Measurements from ENCODE around the gene ZNRF3.
A peak's percentile ranks its signal among the peaks of the same experiment; 100 is the strongest.

ZNRF3 gene

DNA sequence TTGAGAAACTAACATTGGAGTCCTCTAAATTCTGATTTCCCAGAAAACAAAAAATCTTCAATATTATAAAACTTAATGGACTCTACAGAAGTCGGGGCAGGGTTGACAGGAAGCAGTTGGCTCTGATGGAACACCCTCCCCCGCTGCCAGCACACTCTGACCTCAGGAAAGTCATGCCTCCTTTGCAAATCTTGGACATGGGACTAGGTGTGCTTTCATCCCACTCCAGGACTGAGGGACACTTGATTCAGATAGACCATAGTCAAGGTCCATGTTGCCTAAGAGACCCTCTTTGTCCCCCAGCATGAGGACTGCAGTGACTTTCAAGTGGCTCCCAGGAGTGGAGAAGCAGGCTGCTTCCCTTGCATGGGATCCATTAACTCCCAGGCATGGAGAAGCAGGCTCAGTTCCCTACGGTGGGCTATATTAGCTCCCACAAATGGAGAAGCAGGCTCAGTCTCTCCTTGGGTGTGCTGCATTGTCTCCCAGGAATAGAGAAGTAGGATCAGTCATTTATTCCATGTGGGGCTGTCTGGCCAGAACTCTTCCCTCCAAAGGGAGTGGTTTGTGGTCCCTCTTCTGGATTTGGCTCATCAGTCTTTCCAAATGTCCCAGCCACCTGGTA, 139.9 kb downstream of the ZNRF3 start:
- Histone ChIP-seq H3K4me3 (ENCODE audit: low read length) (no peak overlapping the region), H3K9ac (ENCODE audit: low read length) (no peak overlapping the region), H3K27me3 (replicated peaks; ENCODE audit: control insufficient read depth, insufficient read depth, low read length) (no peaks in the 10 kb centered on the region), H3K4me1 (ENCODE audit: control insufficient read depth, insufficient read depth, low read length) (peaks cover 3% of the 10 kb centered on the region), H3K9me3 (ENCODE audit: control insufficient read depth, low read length) (no peaks in the 10 kb centered on the region), H3K36me3 (ENCODE audit: control insufficient read depth, insufficient read depth, low read length, severe bottlenecking) (no peaks in the 10 kb centered on the region)
- DNase-seq (ENCODE audit: low read depth) = no peak

GRCh38 chr22:29026579-29026978, 143.2 kb downstream of the ZNRF3 start:
- H3K27me3 ChIP-seq (replicated peaks; ENCODE audit: control insufficient read depth, insufficient read depth, low read length) = no peaks in the 10 kb centered on the region
- H3K9me3 ChIP-seq (ENCODE audit: control insufficient read depth, low read length) = no peaks in the 10 kb centered on the region
- H3K4me3 ChIP-seq (ENCODE audit: low read length) = no peak overlapping the region
- no peak overlapping the region for H3K9ac ChIP-seq (ENCODE audit: low read length)
- no peak for DNase-seq (ENCODE audit: low read depth)
- H3K36me3 ChIP-seq (ENCODE audit: control insufficient read depth, insufficient read depth, low read length, severe bottlenecking) = no peaks in the 10 kb centered on the region
- peaks cover 12% of the 10 kb centered on the region for H3K4me1 ChIP-seq (ENCODE audit: control insufficient read depth, insufficient read depth, low read length)

- Histone ChIP-seq H3K4me1 (ENCODE audit: control insufficient read depth, insufficient read depth, low read length) (peaks cover 21% of the 10 kb centered on the region), H3K27me3 (replicated peaks; ENCODE audit: control insufficient read depth, insufficient read depth, low read length) (no peaks in the 10 kb centered on the region), H3K9me3 (ENCODE audit: control insufficient read depth, low read length) (no peaks in the 10 kb centered on the region), H3K9ac (ENCODE audit: low read length) (no peak overlapping the region), H3K4me3 (ENCODE audit: low read length) (no peak overlapping the region), H3K36me3 (ENCODE audit: control insufficient read depth, insufficient read depth, low read length, severe bottlenecking) (no peaks in the 10 kb centered on the region)
- DNase-seq (ENCODE audit: low read depth) = no peak
Measured at GRCh38 chr22:29028468-29028867, 145.1 kb downstream of the ZNRF3 start.

GRCh38 chr22:29029202-29030000, 146.0 kb downstream of the ZNRF3 start:
- Histone ChIP-seq H3K9ac (ENCODE audit: low read length) (no peak overlapping the region), H3K4me3 (ENCODE audit: low read length) (no peak overlapping the region), H3K4me1 (ENCODE audit: control insufficient read depth, insufficient read depth, low read length) (peaks cover 21% of the 10 kb centered on the region), H3K27me3 (replicated peaks; ENCODE audit: control insufficient read depth, insufficient read depth, low read length) (no peaks in the 10 kb centered on the region), H3K9me3 (ENCODE audit: control insufficient read depth, low read length) (no peaks in the 10 kb centered on the region), H3K36me3 (ENCODE audit: control insufficient read depth, insufficient read depth, low read length, severe bottlenecking) (no peaks in the 10 kb centered on the region)
- DNase-seq (ENCODE audit: low read depth) = no peak

DNA sequence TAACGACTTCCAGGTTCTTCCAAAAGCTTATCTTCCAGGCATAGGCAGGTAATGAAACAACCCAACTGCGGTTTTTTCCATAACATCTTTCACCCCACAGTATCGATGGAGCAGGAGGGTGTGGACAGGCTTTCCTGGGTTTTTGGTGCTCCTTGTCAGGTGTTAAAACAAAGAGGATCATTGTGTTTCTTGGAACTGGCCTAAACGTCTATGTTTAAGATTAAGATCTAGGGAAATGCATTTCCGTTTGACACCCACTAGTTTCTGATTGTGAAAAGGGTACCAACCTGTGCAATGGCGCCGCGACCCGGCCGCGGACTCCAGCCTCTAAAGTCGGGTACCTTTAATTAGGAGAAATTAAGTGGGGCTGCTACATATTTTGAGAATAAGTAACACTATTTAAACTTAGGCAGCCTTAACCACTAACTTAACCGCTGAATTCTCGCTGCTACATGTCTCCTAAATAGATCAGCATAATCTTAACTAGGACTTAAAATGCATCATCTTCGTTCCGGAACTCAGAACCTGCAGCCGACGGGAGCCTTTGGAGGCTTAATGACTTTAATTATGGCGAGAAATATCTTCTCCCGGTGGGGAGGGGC, 146.7 kb downstream of the ZNRF3 start:
- no peak overlapping the region for H3K9ac ChIP-seq (ENCODE audit: low read length)
- no peak overlapping the region for H3K4me3 ChIP-seq (ENCODE audit: low read length)
- H3K9me3 ChIP-seq (ENCODE audit: control insufficient read depth, low read length) = no peaks in the 10 kb centered on the region
- no peaks in the 10 kb centered on the region for H3K36me3 ChIP-seq (ENCODE audit: control insufficient read depth, insufficient read depth, low read length, severe bottlenecking)
- H3K27me3 ChIP-seq (replicated peaks; ENCODE audit: control insufficient read depth, insufficient read depth, low read length) = no peaks in the 10 kb centered on the region
- peak; percentile 26 for DNase-seq (ENCODE audit: low read depth)
- peaks cover 21% of the 10 kb centered on the region for H3K4me1 ChIP-seq (ENCODE audit: control insufficient read depth, insufficient read depth, low read length)

GRCh38 chr22:29030618-29031226, 147.3 kb downstream of the ZNRF3 start:
- DNase-seq (ENCODE audit: low read depth) = peak; percentile 68
- Histone ChIP-seq H3K9me3 (ENCODE audit: control insufficient read depth, low read length) (no peaks in the 10 kb centered on the region), H3K27me3 (replicated peaks; ENCODE audit: control insufficient read depth, insufficient read depth, low read length) (no peaks in the 10 kb centered on the region), H3K4me1 (ENCODE audit: control insufficient read depth, insufficient read depth, low read length) (peaks cover 21% of the 10 kb centered on the region), H3K36me3 (ENCODE audit: control insufficient read depth, insufficient read depth, low read length, severe bottlenecking) (no peaks in the 10 kb centered on the region), H3K9ac (ENCODE audit: low read length) (peak overlapping the region; percentile 68), H3K4me3 (ENCODE audit: low read length) (peak overlapping the region; percentile 39)

- Histone ChIP-seq H3K27me3 (replicated peaks; ENCODE audit: control insufficient read depth, insufficient read depth, low read length) (no peaks in the 10 kb centered on the region), H3K4me1 (ENCODE audit: control insufficient read depth, insufficient read depth, low read length) (peaks cover 21% of the 10 kb centered on the region), H3K4me3 (ENCODE audit: low read length) (peak overlapping the region; percentile 39), H3K36me3 (ENCODE audit: control insufficient read depth, insufficient read depth, low read length, severe bottlenecking) (no peaks in the 10 kb centered on the region), H3K9me3 (ENCODE audit: control insufficient read depth, low read length) (no peaks in the 10 kb centered on the region), H3K9ac (ENCODE audit: low read length) (peak overlapping the region; percentile 68)
- peak; percentile 90 for DNase-seq (ENCODE audit: low read depth)
Measured at GRCh38 chr22:29031227-29032011, 148.0 kb downstream of the ZNRF3 start.

GRCh38 chr22:29032014-29032475, 148.7 kb downstream of the ZNRF3 start:
- H3K36me3 ChIP-seq (ENCODE audit: control insufficient read depth, insufficient read depth, low read length, severe bottlenecking) = no peaks in the 10 kb centered on the region
- no peaks in the 10 kb centered on the region for H3K27me3 ChIP-seq (replicated peaks; ENCODE audit: control insufficient read depth, insufficient read depth, low read length)
- peaks cover 21% of the 10 kb centered on the region for H3K4me1 ChIP-seq (ENCODE audit: control insufficient read depth, insufficient read depth, low read length)
- H3K9me3 ChIP-seq (ENCODE audit: control insufficient read depth, low read length) = no peaks in the 10 kb centered on the region
- peak overlapping the region; percentile 39 for H3K4me3 ChIP-seq (ENCODE audit: low read length)
- no peak for DNase-seq (ENCODE audit: low read depth)
- peak overlapping the region; percentile 68 for H3K9ac ChIP-seq (ENCODE audit: low read length)

DNA sequence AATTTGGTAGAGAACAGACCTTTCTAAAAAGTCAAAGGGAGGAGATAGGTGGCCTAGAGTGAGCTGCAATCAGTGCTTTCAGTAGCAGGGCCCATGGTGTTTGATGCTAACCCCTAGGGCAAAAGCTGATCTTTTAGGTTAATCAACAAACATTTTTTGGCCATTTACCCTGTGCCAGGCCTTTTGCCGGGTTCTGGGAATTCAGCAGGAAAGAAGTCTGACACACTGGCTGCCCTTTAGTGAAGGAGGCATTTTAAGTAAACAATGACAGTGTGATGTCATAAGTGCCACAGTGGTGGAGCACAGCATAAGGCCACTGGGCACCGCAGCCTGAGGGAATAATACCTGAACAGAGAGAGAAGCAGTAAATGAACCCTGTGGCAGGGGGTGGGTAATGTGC, 149.2 kb downstream of the ZNRF3 start:
- no peak overlapping the region for H3K4me3 ChIP-seq (ENCODE audit: low read length)
- peak; percentile 8 for DNase-seq (ENCODE audit: low read depth)
- no peaks in the 10 kb centered on the region for H3K9me3 ChIP-seq (ENCODE audit: control insufficient read depth, low read length)
- no peaks in the 10 kb centered on the region for H3K36me3 ChIP-seq (ENCODE audit: control insufficient read depth, insufficient read depth, low read length, severe bottlenecking)
- H3K9ac ChIP-seq (ENCODE audit: low read length) = peak overlapping the region; percentile 10
- H3K27me3 ChIP-seq (replicated peaks; ENCODE audit: control insufficient read depth, insufficient read depth, low read length) = no peaks in the 10 kb centered on the region
- H3K4me1 ChIP-seq (ENCODE audit: control insufficient read depth, insufficient read depth, low read length) = peaks cover 21% of the 10 kb centered on the region

DNA sequence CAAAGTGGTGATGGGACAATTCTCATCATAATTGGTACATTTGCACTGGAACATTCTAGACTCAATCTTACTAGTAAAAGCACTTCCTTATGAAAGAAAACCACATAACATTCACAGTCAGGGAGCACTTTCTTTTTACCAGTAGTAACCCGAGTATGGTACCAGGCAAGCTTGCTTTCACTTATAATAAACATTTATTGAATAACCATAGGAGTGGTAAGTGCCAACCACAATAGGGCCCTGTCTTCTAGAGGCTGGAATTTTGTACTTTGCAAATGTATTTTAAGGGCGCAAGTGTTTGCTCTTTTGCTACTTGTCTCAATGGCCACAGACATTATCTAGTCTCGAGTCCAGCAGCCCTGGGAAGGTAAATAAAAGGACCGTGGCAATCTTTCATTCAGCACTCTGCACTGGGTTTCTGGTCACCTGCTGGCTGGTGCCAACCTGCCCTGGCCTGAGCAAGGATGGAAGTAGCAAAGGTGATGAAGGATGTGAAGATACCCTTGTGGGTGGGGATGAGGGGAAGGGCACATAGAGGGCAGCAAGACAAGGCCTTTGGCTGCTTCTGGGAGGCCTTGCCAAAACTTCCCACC, 154.1 kb downstream of the ZNRF3 start:
- no peak for DNase-seq (ENCODE audit: low read depth)
- Histone ChIP-seq H3K27me3 (replicated peaks; ENCODE audit: control insufficient read depth, insufficient read depth, low read length) (no peaks in the 10 kb centered on the region), H3K36me3 (ENCODE audit: control insufficient read depth, insufficient read depth, low read length, severe bottlenecking) (no peaks in the 10 kb centered on the region), H3K9me3 (ENCODE audit: control insufficient read depth, low read length) (no peaks in the 10 kb centered on the region), H3K4me3 (ENCODE audit: low read length) (no peak overlapping the region), H3K9ac (ENCODE audit: low read length) (no peak overlapping the region), H3K4me1 (ENCODE audit: control insufficient read depth, insufficient read depth, low read length) (peaks cover 16% of the 10 kb centered on the region)

All from adipocyte (in vitro differentiated cells).